ENCODE results near the gene HOXD11.

GRCh38 chr2:176099159-176099727 is 7.8 kb upstream of the HOXD11 start:
- no peak for TF ChIP-seq POLR2A (IDR thresholded peaks at IDR 0.05)
- TF ChIP-seq CTCF (IDR thresholded peaks at IDR 0.05): no peak
